Measurements from ENCODE around the gene LRP1B. TPM values are rescaled to one million over a fixed set of nuclear protein-coding genes. Genes with fewer than 3 reads are reported as not detected.

LRP1B gene
- polyA plus RNA-seq, 1 donor from 2014 or later: 12.7 TPM

DNA sequence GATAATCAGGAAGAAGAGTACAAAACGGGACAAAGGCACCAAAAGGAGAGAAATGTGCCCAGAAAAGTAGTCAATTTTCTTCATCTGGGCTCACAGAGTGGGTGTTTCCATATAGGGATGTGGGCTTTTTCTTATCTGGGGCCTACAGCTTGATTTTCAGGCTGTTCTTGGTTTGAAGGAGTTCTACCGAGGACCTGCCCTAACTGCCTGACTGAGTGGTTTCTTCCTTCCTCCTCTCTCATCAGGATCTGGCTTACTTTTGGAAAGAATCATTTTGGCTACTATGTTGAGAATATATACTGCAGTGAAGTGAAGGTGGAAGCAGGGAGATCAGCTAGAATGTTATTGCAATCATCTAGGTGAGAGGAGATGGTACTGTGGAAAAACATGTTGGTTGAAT lies 316.7 kb downstream of the LRP1B start:
- H3K4me2 ChIP-seq (ENCODE audit: low read length): no peak overlapping the region
- H2AFZ ChIP-seq (ENCODE audit: low read depth, low read length): no peak overlapping the region
- no peaks in the 10 kb centered on the region for H3F3A ChIP-seq (ENCODE audit: insufficient read depth, low read length, poor library complexity, severe bottlenecking)
- H3K27ac ChIP-seq (ENCODE audit: low read length): no peak overlapping the region
- no peaks in the 10 kb centered on the region for H4K20me1 ChIP-seq (ENCODE audit: insufficient read depth)
- no peaks in the 10 kb centered on the region for H3K9me2 ChIP-seq (ENCODE audit: insufficient read depth, low read length)
- no peaks in the 10 kb centered on the region for H3K9me3 ChIP-seq (ENCODE audit: low read length)
- TF ChIP-seq EP300 (conservative IDR thresholded peaks at IDR 0.05; ENCODE audit: poor library complexity, severe bottlenecking) (no peak), TAF1 (IDR thresholded peaks at IDR 0.05; ENCODE audit: low read depth) (no peak), RAD21 (conservative IDR thresholded peaks at IDR 0.05) (no peak), SMC3 (conservative IDR thresholded peaks at IDR 0.05; ENCODE audit: poor library complexity) (no peak), EZH2 (IDR thresholded peaks at IDR 0.05; ENCODE audit: borderline replicate concordance, insufficient read depth, low read length, poor library complexity, severe bottlenecking) (no peak)
- TF ChIP-seq, protein P1, sequence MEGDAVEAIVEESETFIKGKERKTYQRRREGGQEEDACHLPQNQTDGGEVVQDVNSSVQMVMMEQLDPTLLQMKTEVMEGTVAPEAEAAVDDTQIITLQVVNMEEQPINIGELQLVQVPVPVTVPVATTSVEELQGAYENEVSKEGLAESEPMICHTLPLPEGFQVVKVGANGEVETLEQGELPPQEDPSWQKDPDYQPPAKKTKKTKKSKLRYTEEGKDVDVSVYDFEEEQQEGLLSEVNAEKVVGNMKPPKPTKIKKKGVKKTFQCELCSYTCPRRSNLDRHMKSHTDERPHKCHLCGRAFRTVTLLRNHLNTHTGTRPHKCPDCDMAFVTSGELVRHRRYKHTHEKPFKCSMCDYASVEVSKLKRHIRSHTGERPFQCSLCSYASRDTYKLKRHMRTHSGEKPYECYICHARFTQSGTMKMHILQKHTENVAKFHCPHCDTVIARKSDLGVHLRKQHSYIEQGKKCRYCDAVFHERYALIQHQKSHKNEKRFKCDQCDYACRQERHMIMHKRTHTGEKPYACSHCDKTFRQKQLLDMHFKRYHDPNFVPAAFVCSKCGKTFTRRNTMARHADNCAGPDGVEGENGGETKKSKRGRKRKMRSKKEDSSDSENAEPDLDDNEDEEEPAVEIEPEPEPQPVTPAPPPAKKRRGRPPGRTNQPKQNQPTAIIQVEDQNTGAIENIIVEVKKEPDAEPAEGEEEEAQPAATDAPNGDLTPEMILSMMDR (IDR thresholded peaks at IDR 0.05; ENCODE audit: poor library complexity, severe bottlenecking): no peak
- TF ChIP-seq, protein P2, sequence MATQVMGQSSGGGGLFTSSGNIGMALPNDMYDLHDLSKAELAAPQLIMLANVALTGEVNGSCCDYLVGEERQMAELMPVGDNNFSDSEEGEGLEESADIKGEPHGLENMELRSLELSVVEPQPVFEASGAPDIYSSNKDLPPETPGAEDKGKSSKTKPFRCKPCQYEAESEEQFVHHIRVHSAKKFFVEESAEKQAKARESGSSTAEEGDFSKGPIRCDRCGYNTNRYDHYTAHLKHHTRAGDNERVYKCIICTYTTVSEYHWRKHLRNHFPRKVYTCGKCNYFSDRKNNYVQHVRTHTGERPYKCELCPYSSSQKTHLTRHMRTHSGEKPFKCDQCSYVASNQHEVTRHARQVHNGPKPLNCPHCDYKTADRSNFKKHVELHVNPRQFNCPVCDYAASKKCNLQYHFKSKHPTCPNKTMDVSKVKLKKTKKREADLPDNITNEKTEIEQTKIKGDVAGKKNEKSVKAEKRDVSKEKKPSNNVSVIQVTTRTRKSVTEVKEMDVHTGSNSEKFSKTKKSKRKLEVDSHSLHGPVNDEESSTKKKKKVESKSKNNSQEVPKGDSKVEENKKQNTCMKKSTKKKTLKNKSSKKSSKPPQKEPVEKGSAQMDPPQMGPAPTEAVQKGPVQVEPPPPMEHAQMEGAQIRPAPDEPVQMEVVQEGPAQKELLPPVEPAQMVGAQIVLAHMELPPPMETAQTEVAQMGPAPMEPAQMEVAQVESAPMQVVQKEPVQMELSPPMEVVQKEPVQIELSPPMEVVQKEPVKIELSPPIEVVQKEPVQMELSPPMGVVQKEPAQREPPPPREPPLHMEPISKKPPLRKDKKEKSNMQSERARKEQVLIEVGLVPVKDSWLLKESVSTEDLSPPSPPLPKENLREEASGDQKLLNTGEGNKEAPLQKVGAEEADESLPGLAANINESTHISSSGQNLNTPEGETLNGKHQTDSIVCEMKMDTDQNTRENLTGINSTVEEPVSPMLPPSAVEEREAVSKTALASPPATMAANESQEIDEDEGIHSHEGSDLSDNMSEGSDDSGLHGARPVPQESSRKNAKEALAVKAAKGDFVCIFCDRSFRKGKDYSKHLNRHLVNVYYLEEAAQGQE (IDR thresholded peaks at IDR 0.05; ENCODE audit: borderline replicate concordance): no peak
- no peak overlapping the region for H3K4me3 ChIP-seq (ENCODE audit: low read length)
- H3K27me3 ChIP-seq (ENCODE audit: insufficient read depth, low read depth, low read length): no peaks in the 10 kb centered on the region
- H3K9ac ChIP-seq (ENCODE audit: low read length): no peak overlapping the region
- H3K79me2 ChIP-seq (replicated peaks; ENCODE audit: insufficient read depth, low read length): no peaks in the 10 kb centered on the region
- no peaks in the 10 kb centered on the region for H3K36me3 ChIP-seq (ENCODE audit: insufficient read depth, low read length)

- no peaks in the 10 kb centered on the region for H3K9me3 ChIP-seq (ENCODE audit: low read length)
- no peaks in the 10 kb centered on the region for H3K9me2 ChIP-seq (ENCODE audit: insufficient read depth, low read length)
- no peak overlapping the region for H3K27ac ChIP-seq (ENCODE audit: low read length)
- TF ChIP-seq TAF1 (IDR thresholded peaks at IDR 0.05; ENCODE audit: low read depth) (no peak), EP300 (conservative IDR thresholded peaks at IDR 0.05; ENCODE audit: poor library complexity, severe bottlenecking) (no peak), MXI1 (conservative IDR thresholded peaks at IDR 0.05; ENCODE audit: poor library complexity, severe bottlenecking) (no peak), EZH2 (IDR thresholded peaks at IDR 0.05; ENCODE audit: borderline replicate concordance, insufficient read depth, low read length, poor library complexity, severe bottlenecking) (no peak), SMC3 (conservative IDR thresholded peaks at IDR 0.05; ENCODE audit: poor library complexity) (no peak), POLR2AphosphoS5 (IDR thresholded peaks at IDR 0.05) (no peak), RAD21 (conservative IDR thresholded peaks at IDR 0.05) (no peak)
- TF ChIP-seq, protein P2 (IDR thresholded peaks at IDR 0.05; ENCODE audit: borderline replicate concordance): no peak
- TF ChIP-seq, protein P1 (IDR thresholded peaks at IDR 0.05; ENCODE audit: poor library complexity, severe bottlenecking): no peak
- H3K9ac ChIP-seq (ENCODE audit: low read length): no peak overlapping the region
- no peak overlapping the region for H2AFZ ChIP-seq (ENCODE audit: low read depth, low read length)
- no peaks in the 10 kb centered on the region for H3K79me2 ChIP-seq (replicated peaks; ENCODE audit: insufficient read depth, low read length)
- no peak overlapping the region for H3K4me3 ChIP-seq (ENCODE audit: low read length)
- no peaks in the 10 kb centered on the region for H4K20me1 ChIP-seq (ENCODE audit: insufficient read depth)
- no peaks in the 10 kb centered on the region for H3F3A ChIP-seq (ENCODE audit: insufficient read depth, low read length, poor library complexity, severe bottlenecking)
- H3K27me3 ChIP-seq (ENCODE audit: insufficient read depth, low read depth, low read length): no peaks in the 10 kb centered on the region
- no peaks in the 10 kb centered on the region for H3K36me3 ChIP-seq (ENCODE audit: insufficient read depth, low read length)
- no peak overlapping the region for H3K4me2 ChIP-seq (ENCODE audit: low read length)
These were observed 320.7 kb downstream of the LRP1B start for GRCh38 chr2:141810148-141810547.

Data from neural cell (in vitro differentiated cells).